Liver (tissue), 9 donors: ENCODE results near the gene NDNF. TPM values are rescaled to one million over a fixed set of nuclear protein-coding genes. Genes with fewer than 3 reads are reported as not detected.

ENCODE experiments used
- DNase-seq: peaks from one replicate; pipeline ENCODE4 v3.0.0-alpha.2; 2017; ENCODE audit warnings: low spot score
- H3K27ac ChIP-seq, 2 donors: one replicate each; pipeline ENCODE4 v1.7.0; 2013; ENCODE audit warnings: inconsistent platforms in 2 of 2, low read length in 2 of 2, control low read depth in 1 of 2, low read depth in 1 of 2, mild to moderate bottlenecking in 1 of 2
- H3K27me3 ChIP-seq, 4 donors: one replicate each; pipeline versions ENCODE4 v1.6.1 to v1.7.0; 2013; ENCODE audit warnings: low read length in 3 of 4, inconsistent platforms in 1 of 4, mild to moderate bottlenecking in 1 of 4, moderate library complexity in 1 of 4; ENCODE audit not compliant: control insufficient read depth in 4 of 4, insufficient read depth in 4 of 4
- H3K36me3 ChIP-seq, 4 donors: one replicate each; pipeline versions ENCODE4 v1.6.1 to v1.7.0; 2013; ENCODE audit warnings: low read length in 3 of 4, mild to moderate bottlenecking in 3 of 4, low read depth in 1 of 4, moderate library complexity in 1 of 4; ENCODE audit not compliant: control insufficient read depth in 4 of 4, insufficient read depth in 3 of 4
- H3K4me1 ChIP-seq, 4 donors: one replicate each; pipeline versions ENCODE4 v1.6.1 to v1.7.0; 2013; ENCODE audit warnings: low read length in 3 of 4, mild to moderate bottlenecking in 3 of 4, moderate library complexity in 1 of 4; ENCODE audit not compliant: control insufficient read depth in 4 of 4, insufficient read depth in 4 of 4
- H3K4me3 ChIP-seq, 3 donors: one replicate each; pipeline versions ENCODE4 v1.6.1 to v1.7.0; 2013; ENCODE audit warnings: low read length in 3 of 3, control low read depth in 1 of 3, low read depth in 1 of 3, mild to moderate bottlenecking in 1 of 3
- H3K9ac ChIP-seq, 2 donors: one replicate each; pipeline ENCODE4 v1.7.0; 2013; ENCODE audit warnings: low read length in 2 of 2, mild to moderate bottlenecking in 2 of 2, moderate library complexity in 2 of 2, control low read depth in 1 of 2, low read depth in 1 of 2
- H3K9me3 ChIP-seq, 4 donors: one replicate each; pipeline versions ENCODE4 v1.6.1 to v1.7.0; 2013; ENCODE audit warnings: low read length in 3 of 4; ENCODE audit not compliant: control insufficient read depth in 4 of 4
- ATF3 ChIP-seq: IDR thresholded peaks from 2 replicates; pipeline ENCODE4 v1.6.1; 2016; ENCODE audit warnings: antibody characterized with exemption
- CTCF ChIP-seq: fragments of 150-350 bp; IDR thresholded peaks from 2 replicates; pipeline ENCODE4 v1.5.1; 2017; ENCODE audit warnings: improper control_type of control experiment, low read depth, low read length; ENCODE audit not compliant: missing input control
- FOXA1 ChIP-seq: IDR thresholded peaks from 2 replicates; pipeline ENCODE4 v1.6.1; 2016; ENCODE audit warnings: antibody characterized with exemption
- FOXA2 ChIP-seq: IDR thresholded peaks from 2 replicates; pipeline ENCODE4 v1.6.1; 2016; ENCODE audit warnings: antibody characterized with exemption
- GABPA ChIP-seq, 2 donors: IDR thresholded peaks in 1 of 2; conservative IDR thresholded peaks in 1 of 2; 2 replicates each; pipeline ENCODE4 v1.6.1; 2016; ENCODE audit warnings: antibody characterized with exemption in 2 of 2, mild to moderate bottlenecking in 1 of 2, moderate library complexity in 1 of 2
- HNF4A ChIP-seq, 2 donors: conservative IDR thresholded peaks; 2 replicates each; pipeline ENCODE4 v1.6.1; 2016; ENCODE audit warnings: antibody characterized with exemption in 2 of 2, mild to moderate bottlenecking in 2 of 2
- HNF4G ChIP-seq: IDR thresholded peaks from 2 replicates; pipeline ENCODE4 v1.6.1; 2016; ENCODE audit warnings: antibody characterized with exemption
- MAX ChIP-seq: IDR thresholded peaks from 2 replicates; pipeline ENCODE4 v1.6.1; 2016; ENCODE audit warnings: antibody characterized with exemption
- NR2F2 ChIP-seq: IDR thresholded peaks from 2 replicates; pipeline ENCODE4 v1.6.1; 2016; ENCODE audit warnings: antibody characterized with exemption
- RAD21 ChIP-seq, 2 donors: IDR thresholded peaks; 2 replicates each; pipeline ENCODE4 v1.6.1; 2016; ENCODE audit warnings: antibody characterized with exemption in 2 of 2, mild to moderate bottlenecking in 2 of 2
- REST ChIP-seq: IDR thresholded peaks from 2 replicates; pipeline ENCODE4 v1.6.1; 2016; ENCODE audit warnings: antibody characterized with exemption, mild to moderate bottlenecking
- RXRA ChIP-seq, 2 donors: IDR thresholded peaks; 2 replicates each; pipeline ENCODE4 v1.6.1; 2017 to 2018; ENCODE audit warnings: antibody characterized with exemption in 2 of 2, mild to moderate bottlenecking in 1 of 2
- SP1 ChIP-seq: IDR thresholded peaks from 2 replicates; pipeline ENCODE4 v1.6.1; 2018; ENCODE audit warnings: antibody characterized with exemption, mild to moderate bottlenecking
- TAF1 ChIP-seq: conservative IDR thresholded peaks from 2 replicates; pipeline ENCODE4 v1.6.1; 2016; ENCODE audit warnings: antibody characterized with exemption, mild to moderate bottlenecking
- ZBTB33 ChIP-seq: IDR thresholded peaks from 2 replicates; pipeline ENCODE4 v1.6.1; 2016; ENCODE audit warnings: antibody characterized with exemption
- WGBS: extraction: QIAGEN DNeasy Blood & Tissue Kit; methylation state at CpG from one replicate; pipeline ENCODE4 v1.1.7; 2013; 5-methylcytosine and 5-hydroxymethylcytosine counted together
- polyA plus RNA-seq, 2 donors: library from polyadenylated mRNA; stranded (reverse) in 1 of 2; unstranded in 1 of 2; fragments of 200-250 nt in 1 of 2; fragments of >200 nt in 1 of 2; fragmentation: Nextera tagmentation in 1 of 2; extraction: Ambion mirVana in 1 of 2; gene quantifications; one replicate each; pipeline versions ENCODE4 v1.2.1 to v1.2.3, GENCODE V29; 2013 to 2015
- total RNA-seq, 2 donors: library from RNA; depleted of rRNA; stranded (reverse); fragments of >200 nt; gene quantifications; one replicate each; pipeline ENCODE4 v1.2.3, GENCODE V29; 2014
- donor health status: healthy.
- donor health status: healthy.
- donor health status: healthy.
- donor health status: healthy.
- donor health status: healthy.

NDNF gene
- total and polyA plus RNA-seq, 4 donors, result 0.05 to 0.37 (median 0.13) TPM

GRCh38 chr4:121018543-121018942 is 53.8 kb downstream of the NDNF start:
- H3K36me3 ChIP-seq, result no peaks in the 10 kb centered on the region
- H3K4me3 ChIP-seq, result no peak overlapping the region
- WGBS, result 94% methylated on average over 1 of the region's 1 CpG
- H3K9me3 ChIP-seq, result no peaks in the 10 kb centered on the region
- DNase-seq, result no peak
- H3K27me3 ChIP-seq, result no peaks in the 10 kb centered on the region
- H3K4me1 ChIP-seq, result no peaks in the 10 kb centered on the region
- TF ChIP-seq RXRA (IDR thresholded peaks at IDR 0.05) (no peak), ATF3 (no peak), RAD21 (IDR thresholded peaks at IDR 0.05) (no peak), FOXA1 (no peak), HNF4G (no peak), SP1 (no peak), FOXA2 (no peak), CTCF (no peak), TAF1 (no peak), HNF4A (conservative IDR thresholded peaks at IDR 0.05) (no peak)
- no peak overlapping the region for H3K9ac ChIP-seq
- H3K27ac ChIP-seq, result no peak overlapping the region

GRCh38 chr4:121016611-121017010 is 55.7 kb downstream of the NDNF start:
- WGBS, result 49% methylated on average over 6 of the region's 6 CpGs
- H3K36me3 ChIP-seq, result no peaks in the 10 kb centered on the region
- no peaks in the 10 kb centered on the region for H3K4me1 ChIP-seq
- DNase-seq, result no peak
- no peaks in the 10 kb centered on the region for H3K27me3 ChIP-seq
- no peak overlapping the region for H3K4me3 ChIP-seq
- H3K9ac ChIP-seq, result no peak overlapping the region
- no peak overlapping the region for H3K27ac ChIP-seq
- TF ChIP-seq TAF1 (no peak), FOXA1 (no peak), RAD21 (IDR thresholded peaks at IDR 0.05) (no peak), CTCF (no peak), MAX (no peak), ZBTB33 (no peak), GABPA (IDR thresholded peaks at IDR 0.05 in 1 of 2, conservative IDR thresholded peaks at IDR 0.05 in 1 of 2) (no peak), REST (no peak), NR2F2 (no peak), ATF3 (no peak), RXRA (IDR thresholded peaks at IDR 0.05) (no peak), HNF4A (conservative IDR thresholded peaks at IDR 0.05) (no peak)
- no peaks in the 10 kb centered on the region for H3K9me3 ChIP-seq
